T-helper 9 cell (primary cell): ENCODE measurements around the gene TRIM44.
"Not testable (repeated sequence)": the region's sequence is repeated elsewhere in the genome, so short reads cannot be mapped to it uniquely, and the experiment has no call there.

Experiments
- DNase-seq: peaks from one replicate; pipeline ENCODE4 v3.0.0-alpha.2; 2020

Gene TRIM44

DNA sequence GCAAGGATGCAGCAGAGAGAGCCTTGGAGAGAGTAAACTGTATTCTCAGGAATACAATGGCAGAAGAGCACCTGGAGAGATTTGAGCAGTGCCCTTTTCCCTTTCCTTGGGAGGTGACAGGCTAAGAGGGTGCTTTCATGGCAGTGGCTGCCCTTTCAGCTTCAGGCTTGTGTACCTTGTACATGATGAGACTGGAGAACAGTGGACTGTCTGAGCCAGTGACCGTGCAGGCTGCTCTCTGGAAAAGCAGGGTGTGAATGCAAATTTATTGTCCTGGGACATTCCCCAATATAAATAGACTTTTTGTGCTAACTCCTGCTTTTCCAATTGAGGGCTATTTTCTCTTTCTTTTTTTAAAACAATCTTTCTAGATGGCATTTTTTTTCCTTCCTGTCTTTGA lies 99.3 kb downstream of the TRIM44 start:
- no peak for DNase-seq

DNA sequence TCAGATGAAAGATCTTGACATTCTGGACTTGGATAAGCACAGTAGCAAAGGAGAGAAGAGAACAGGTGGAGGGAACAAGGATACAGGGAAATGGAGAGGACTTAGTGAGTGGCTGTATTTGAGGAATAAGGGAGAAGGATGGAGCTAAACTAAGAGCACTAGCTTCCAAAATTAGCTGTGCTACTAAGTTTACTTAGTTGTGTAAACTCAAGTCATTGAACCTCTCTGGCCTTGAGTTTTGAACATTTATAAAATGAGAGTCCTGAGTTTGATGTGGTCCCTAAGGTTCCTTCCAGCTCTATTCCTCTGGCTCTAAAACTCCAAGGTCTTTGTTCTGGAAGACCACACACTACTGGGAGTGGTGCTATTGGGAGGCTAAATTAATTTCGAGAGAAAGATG lies 100.7 kb downstream of the TRIM44 start:
- no peak for DNase-seq

DNA sequence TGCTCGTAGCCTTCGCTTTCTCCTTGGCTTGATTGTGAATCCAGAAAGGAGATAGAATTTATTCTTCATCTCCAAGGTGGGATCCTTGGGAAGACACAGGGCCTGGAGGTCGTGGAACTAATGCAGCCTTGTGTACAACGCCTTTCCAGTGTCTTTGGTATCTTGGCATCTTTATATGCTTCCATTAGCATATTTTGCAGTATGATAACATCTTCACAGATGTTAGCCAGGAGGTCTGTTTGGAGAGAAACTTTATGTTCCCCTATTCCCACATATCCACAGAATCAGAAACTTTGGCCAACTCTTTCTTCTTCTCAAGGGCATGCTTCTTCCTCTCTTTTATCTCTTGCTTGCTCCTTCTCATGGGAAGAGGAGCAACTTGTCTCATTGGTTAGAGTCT lies 101.2 kb downstream of the TRIM44 start:
- DNase-seq = no peak

DNA sequence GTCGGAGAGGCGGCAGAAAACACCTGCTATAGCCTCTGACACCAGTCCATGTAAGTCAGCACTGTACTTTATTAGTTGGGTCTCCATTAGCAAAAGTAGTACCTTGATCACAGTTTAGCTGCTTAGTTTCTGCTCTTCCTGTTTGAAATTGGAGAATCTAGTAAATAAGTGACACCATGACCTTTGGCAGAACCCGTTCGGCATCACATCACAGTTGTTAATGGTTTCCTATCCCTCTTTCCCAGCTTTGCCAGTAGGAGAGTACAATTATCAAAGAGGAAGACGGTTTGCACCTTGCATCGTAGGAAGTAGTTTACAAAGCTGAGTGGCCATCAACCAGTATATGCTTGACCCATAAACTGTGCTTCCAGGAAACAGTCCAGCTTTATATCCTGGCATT lies 101.8 kb downstream of the TRIM44 start:
- no peak for DNase-seq

DNA sequence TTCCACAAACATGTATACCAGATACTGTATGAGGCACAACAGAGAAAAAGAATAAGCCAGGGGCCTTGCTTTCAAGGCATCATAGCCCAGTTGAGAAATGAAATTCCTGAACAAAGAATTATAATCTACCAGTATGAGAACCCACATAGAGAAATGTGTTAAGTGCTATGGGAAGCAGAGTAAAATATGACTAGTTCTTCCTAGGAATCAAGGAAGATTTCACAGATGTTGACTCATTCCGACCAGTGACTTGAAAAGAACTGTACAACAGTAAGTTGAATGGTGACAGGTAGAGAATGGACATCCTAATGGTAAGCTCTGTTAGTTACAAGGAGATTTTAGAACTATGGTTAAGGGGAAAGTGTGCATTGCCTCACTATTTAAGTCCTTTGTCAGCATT lies 102.6 kb downstream of the TRIM44 start:
- DNase-seq = no peak

DNA sequence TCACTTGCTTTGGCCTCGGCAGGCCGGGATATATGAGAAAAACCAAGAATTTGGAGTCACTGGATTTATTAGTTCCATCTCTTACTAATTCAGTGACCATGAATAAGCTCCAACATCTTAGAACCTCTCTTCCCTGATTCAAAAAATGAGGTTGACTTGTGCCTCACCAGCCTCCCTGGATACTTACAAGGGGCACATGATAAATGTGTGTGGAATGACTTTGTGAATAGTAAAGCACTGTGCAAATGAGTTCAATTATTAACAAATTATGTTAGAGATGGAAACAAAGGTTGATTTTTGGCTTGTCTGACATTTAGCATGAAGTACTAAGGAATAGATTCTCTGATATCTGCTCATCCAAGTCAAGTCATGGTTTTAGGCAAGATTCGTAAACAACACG lies 104.1 kb downstream of the TRIM44 start:
- no peak for DNase-seq

DNA sequence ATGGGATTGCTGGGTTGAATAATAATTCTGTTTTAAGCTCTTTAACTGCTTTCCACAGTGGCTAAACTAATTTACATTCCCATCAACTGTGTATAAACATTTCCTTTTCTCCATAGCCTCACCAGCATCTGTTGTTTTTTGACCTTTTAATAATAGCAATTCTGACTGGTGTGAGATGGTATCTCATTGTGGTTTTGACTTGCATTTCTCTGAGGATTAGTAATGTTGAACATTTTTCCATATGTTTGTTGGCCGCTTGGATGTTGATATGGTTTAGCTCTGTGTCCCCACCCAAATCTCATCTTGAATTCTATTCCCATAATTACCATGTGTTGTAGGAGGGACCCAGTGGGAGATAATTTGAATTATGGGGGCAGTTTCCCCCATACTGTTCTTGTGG lies 107.8 kb downstream of the TRIM44 start:
- not testable (repeated sequence) for DNase-seq

DNA sequence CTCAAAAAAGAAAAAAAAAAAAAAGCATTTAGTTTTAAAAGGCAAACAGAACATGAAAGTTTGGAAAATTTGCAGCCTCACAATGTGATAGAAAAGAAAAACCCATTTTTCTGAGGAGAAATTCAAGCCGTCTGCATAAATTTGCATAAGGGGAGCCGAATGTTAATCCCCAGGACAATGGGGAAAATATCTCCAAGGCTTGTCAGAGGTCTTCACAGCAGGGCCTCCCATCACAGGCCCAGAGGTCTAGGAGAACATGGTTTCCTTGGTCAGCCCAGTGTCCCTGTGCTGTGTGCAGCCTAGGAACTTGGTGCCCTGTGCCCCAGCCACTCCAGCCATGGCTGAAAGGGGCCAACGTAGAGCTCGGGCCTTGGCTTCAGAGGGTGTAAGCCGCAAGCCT lies 109.1 kb downstream of the TRIM44 start:
- DNase-seq = no peak

DNA sequence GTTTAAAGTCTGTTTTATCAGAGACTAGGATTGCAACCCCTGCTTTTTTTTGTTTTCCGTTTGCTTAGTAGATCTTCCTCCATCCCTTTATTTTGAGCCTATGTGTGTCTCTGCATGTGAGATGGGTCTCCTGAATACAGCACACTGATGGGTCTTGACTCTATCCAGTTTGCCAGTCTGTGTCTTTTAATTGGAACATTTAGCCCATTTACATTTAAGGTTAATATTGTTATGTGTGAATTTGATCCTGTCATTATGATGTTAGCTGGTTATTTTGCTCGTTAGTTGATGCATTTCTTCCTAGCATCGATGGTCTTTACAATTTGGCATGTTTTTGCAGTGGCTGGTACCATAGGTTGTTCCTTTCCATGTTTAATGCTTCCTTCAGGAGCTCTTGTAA lies 114.7 kb downstream of the TRIM44 start:
- DNase-seq = not testable (repeated sequence)

DNA sequence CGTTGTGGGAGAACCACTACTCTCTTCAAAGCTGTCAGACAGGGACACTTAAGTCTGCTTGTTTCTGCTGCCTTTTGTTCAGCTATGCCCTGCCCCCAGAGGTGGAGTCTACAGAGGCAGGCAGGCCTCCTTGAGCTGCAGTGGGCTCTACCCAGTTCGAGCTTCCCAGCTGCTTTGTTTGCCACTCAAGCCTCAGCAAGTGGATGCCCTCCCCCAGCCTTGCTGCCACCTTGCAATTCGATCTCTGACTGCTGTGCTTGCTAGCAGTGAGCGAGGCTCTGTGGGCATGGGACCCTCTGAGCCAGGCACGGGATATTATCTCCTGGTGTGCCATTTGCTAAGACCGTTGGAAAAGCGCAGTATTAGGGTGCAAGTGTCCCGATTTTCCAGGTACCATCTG lies 116.4 kb downstream of the TRIM44 start:
- not testable (repeated sequence) for DNase-seq

DNA sequence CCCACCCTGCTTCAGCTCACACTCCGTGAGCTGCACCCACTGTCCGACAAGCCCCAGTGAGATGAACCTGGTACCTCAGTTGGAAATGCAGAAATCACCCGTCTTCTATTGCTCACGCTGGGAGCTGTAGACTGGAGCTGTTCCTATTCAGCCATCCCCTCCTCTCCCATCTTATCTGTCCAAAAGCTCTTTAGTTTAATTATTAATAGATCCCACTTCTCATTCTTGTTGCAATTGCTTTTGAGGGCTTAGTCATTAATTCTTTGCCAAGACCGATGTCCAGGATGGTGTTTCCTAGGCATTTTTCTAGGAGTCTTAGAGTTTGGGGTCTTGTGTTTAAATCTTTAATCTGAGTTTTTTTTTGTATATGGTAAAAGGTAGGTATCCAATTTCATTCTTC lies 116.8 kb downstream of the TRIM44 start:
- no peak for DNase-seq

DNA sequence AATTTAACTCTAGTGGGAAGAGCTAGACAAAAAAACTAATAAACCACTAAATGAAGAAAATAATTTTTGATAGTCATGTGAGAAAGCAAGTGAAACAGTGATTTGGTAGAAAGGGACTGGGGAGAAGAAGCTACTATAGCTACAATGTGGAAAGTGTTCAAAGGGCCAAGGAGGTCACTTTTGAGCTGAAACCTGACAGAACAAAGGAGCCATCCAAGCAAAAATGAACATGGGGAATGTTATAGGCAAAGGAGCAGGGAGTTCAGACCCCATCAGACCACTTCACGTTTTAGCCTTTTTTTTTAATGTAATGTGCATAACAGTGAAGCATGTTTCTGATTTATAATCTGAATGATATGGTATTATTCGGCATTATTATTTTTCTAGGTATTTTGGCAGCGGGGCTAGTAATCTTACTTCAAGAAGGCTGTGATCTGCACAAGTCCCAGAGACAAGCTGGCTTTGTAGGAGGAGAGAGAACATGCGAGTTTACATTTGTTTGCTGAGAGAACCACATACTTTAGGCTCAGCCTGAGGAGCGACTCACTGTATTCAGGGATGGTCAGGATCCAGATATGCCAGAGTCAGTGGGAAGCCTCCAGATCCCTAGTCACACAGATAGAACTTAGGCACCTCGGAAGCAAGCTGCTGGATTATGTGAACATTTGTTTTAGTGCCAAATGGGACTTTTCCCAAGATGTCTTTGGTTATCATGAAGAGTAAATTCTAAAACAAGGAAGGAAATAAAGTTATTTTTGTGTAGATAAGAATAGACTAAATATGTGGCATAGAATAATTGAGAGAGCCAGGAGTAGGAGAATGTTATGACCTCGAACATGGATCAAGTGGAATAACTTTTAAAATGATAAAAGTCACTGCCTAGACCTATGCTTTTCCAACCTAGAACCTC lies 118.6 kb downstream of the TRIM44 start:
- DNase-seq = no peak

DNA sequence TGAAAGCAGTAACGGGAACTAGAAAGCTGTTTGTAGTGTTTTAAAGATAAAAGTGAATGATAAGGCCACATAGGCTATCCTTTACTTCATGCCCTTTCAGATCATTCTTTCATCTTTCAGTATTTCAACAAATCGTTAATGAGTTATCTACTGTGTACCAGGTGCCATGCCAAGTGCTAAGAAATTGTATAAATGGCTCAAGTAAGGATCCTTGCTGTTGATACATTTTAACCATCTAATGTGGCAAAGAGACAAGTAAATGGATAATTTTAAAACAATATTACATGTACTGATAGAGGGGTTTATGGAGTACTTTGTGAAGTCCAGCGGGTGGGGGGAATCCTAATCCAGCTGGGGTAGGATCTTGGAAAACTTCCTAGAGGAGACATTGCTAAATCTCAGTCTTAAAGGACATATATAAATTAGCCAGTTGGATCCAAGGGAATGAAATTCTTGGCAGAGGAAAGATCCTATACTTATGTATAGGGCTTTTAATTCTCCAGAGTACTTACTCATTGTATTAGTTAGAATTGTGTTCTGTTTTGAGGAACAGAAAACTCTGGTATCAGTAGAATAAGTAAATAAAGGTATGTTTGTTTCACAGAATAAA lies 119.4 kb downstream of the TRIM44 start:
- no peak for DNase-seq

DNA sequence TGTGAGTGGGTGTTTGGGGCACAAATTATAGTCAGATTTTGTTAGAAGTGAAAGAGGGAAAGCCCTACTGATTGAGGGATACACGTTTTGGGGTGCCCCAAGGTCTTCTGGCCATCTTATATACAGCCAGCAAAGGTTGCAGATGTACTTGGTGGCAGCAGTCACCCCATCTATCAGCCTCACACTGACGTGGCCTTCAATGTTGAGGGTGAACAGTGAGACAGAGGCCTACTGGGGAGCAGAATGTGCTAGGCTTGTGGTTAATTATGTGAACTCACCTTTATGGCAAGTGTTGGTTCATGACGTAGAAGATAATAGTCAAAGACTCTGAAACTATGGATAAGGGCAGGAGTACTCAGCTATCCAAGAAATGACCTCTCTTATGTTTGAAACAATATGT lies 121.2 kb downstream of the TRIM44 start:
- no peak for DNase-seq

DNA sequence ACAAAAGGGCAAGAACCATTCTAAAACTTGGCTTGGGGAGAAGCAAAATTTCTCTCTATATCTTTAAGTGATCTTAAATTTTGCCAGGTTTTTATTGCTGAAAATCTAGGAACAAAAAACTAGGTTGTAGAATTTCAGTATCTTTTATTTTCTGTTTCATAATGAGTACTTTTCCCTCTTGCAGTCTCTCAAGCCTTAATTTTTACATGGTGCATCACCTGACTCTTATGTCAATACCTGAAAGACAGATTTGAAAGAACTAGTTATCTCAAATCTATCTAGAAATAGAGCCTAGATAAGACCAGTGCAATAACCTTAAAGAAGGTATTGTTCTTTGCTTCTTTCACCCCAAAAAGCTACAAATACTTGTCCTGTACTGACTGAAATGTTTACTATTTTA lies 122.1 kb downstream of the TRIM44 start:
- DNase-seq = no peak

DNA sequence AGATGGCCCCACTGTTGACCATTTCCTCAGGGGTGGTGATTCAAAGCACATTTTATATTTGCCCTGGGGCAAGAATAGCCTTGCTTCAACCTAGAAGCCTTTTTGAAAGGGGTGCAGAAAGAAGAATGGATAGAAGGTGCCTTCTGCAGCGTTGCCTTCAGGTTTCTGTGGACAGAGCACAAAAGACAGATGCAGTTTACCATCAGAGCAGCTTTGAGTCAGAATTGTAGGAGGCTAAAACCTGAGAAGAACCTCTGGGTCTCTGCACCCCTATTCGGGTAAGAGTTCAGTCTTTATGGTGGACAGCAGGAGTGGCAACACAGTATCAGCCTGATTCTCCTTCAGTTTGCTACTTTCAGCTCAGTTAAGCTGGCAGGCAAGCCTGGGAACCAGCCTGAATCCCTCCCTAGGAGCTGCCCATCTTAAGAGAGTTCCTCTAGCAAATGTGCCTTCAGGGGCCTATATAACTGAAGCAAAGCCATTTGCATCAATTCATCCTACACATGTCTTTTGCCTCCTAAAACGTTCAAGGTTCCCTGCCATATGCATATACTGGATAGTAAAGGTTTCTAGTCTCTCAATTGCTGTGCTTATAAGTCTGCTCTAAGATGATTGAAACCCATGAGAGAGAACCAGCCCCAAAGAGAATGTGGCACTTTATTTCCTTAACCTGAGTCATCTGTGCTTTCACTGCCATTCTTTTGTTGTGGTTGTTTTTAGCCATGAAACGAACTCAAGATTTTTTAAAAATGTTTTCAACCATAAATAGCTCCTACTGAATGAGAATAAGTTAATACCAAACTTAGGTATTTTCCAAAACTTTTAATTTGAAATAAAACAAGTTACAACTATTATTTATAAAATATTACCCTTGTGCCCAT lies 123.0 kb downstream of the TRIM44 start:
- no peak for DNase-seq

DNA sequence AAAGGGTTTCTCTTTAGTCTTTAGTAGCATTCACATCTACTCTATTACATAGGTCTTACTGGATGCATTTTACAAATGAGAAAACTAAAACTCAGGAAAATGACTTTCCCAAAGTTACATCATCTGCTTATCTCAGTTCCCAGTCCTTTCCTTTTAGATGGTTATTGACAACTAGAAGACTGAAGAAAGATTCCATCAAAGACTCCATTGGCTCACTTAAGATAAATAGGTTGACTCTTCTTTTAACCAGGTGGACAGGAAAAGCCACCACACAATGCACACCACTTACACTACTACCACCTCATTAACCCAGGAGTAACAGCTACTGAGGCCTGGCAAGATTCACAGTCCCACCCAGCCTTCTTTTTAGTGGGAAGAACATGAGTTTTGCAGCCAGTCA lies 123.6 kb downstream of the TRIM44 start:
- no peak for DNase-seq

DNA sequence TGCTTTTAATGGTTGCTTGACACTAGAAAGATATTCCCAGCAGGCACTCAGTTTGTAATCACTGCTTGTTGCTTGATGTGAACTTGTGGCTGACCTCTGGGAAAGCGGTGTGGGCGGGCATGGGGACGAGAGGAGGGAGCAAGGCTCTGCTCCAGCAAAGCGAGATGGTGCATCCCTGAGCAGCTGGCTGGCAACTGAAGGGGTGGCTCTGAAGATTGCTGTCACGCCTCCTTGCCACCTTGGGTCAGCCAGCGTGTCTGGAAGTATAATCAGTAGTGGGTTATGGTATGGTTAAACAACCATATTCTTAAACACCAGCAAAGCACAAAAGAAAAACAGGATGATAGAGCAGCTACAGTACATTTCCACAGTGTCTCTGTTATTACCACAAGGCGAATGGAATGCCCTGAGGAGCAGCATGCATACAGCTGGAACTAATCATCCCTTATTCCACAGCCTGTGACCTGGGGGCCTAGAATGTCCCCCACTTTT lies 124.5 kb downstream of the TRIM44 start:
- DNase-seq = no peak

DNA sequence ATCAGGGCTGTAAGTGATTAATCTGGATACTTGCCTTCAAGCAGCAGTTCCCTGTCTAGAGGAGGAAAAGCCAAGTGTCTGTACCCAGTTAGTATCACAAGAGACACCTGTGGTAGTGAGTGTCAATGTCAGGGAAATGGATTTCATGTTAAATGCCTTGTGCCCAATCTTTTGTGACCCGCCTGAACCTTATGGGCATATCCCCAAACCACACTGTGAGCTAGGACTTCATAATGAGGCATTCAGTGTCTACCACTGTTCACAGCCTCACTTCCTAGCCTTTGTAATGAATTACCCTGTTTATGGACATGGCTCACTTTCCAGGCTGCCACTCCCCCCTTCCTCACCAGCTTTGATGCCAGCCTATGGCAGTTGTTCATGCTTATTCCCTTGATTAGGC lies 125.1 kb downstream of the TRIM44 start:
- DNase-seq = no peak

DNA sequence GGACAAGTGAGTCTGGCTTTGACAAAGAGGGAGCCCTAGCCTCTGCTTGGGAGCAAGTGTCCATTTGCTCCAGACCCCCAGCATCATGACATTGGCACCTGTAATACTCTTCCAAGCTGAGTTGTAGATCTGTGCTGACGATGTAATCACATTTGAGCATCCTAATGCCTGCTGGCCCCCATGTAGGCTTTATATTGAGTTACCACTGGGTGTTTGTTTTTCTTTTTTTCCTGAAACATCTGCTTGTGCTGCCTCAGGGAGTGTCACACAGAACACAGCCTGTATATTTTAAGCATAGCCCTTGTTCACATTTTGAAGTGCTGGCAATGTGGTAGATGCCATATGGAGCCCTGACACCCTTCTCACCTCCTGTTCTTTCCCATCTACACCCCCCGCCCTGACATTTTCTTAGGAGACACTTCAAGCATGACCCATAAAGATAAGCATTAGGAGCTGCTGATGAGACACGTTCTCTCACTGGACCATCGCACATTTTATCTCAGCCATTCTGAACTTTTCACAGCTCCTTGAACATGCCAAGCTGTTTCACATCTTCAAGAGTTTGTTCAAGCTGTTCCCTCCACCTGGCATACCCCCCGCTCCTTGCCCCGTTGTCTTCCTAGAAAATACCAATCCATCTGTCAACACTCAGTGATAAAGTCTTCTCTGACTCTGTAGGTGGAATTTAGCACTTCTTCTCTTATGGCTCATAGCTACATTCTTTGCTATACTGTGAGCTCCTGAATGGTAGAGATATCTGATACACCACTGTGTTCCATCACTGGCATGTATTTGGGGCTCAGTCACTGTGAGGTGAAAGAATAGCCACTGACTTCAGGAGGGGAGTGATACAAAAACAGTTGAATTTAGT lies 128.7 kb downstream of the TRIM44 start:
- DNase-seq = no peak

DNA sequence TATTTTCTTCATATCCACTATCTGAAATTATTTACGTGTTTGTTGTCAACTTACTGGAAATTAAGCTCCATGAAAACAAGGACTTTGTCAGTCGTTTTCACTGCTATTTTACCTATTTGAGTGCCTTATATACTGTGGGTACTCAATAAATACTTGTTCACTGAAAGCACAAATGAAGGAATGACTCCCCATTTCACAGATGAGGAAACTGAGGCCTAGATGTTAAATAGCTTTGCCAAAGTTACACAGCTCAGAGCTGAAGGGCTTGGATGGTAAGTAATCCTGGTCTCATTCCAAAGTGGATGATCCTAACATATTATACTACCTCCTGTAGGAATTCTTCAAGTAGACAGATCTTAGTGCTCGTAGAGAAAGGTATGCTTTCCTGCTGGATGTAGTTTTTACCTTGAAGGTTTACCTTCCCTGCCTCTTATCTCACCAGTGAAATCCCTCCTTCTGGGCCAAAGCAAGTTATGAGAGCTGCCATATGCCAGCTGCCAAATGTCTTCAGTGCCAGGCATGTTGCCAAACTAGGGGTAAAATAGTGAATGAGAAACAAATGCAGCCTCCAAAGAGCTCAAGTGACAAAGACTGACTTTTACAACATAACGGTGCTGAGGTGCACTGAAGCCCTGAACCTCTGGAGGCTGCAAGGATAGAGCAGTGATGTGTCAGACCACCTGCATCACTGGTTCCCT lies 129.7 kb downstream of the TRIM44 start:
- DNase-seq = no peak

DNA sequence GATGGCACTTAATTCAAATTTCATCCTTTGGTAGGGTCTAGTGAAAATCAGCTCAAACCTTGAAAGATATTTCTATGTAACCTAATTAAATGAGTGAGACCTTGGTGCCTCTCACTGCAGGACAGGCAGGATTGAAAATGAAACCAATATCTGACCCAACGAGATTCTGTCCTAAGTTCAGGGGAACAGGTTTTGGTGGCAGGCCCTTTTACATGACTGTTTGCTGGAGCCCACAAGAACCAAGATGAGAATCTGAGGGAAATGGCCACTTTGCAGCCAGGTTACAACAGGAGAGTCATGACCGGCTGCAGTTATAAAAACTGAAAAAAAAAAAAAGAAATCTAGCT lies 130.2 kb downstream of the TRIM44 start:
- no peak for DNase-seq
